ENCODE results near the gene DENND6B.
A peak's percentile ranks its signal among the peaks of the same experiment; 100 is the strongest.

Gene DENND6B

DNA sequence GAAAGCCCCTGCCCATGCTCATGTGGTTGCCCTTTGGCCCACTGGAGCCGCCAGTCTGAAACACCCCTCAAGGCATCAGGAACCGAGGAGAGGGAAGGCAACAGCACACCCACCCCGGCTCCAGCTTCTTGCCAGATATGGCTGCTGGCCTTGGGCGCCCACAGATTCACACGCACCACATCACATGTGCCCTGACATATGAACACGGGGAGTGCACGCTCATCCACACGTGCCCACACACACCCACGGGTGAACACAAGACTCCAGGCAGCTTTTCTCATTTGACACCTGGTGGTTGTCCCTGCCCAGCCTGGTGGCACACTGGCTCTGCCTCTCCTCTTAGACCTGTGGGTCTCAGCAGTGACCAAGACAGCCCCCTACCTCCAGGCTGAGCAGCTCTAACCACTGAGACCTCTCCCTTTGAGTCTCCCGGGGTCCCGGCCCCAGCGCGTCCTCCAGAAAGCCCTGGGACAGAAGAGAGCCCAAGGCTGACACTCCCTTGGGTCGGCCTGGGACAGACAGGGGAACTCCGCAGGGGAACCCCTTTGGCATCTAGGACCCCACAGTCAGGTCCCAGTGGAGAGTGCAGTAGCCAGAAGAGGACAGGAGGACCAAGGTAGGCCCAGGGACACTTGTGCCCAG is 62.6 kb downstream of the DENND6B start:
- Histone ChIP-seq H3K36me3 (ENCODE audit: control insufficient read depth, insufficient read depth, low read length) (no peaks in the 10 kb centered on the region), H3K27ac (ENCODE audit: insufficient read depth, low read depth, low read length, poor library complexity, severe bottlenecking) (no peak overlapping the region), H3K27me3 (ENCODE audit: control insufficient read depth, insufficient read depth, low read length, poor library complexity, severe bottlenecking) (peaks cover 58% of the 10 kb centered on the region), H3K4me1 (ENCODE audit: control insufficient read depth, insufficient read depth, low read length) (peaks cover 19% of the 10 kb centered on the region), H3K9me3 (ENCODE audit: control insufficient read depth, low read length) (no peaks in the 10 kb centered on the region), H3K4me3 (ENCODE audit: insufficient read depth, low read depth, low read length) (no peak overlapping the region)
- WGBS, 2 experiments: 89 to 94% methylated on average over 15 of the region's 15 CpGs

DNA sequence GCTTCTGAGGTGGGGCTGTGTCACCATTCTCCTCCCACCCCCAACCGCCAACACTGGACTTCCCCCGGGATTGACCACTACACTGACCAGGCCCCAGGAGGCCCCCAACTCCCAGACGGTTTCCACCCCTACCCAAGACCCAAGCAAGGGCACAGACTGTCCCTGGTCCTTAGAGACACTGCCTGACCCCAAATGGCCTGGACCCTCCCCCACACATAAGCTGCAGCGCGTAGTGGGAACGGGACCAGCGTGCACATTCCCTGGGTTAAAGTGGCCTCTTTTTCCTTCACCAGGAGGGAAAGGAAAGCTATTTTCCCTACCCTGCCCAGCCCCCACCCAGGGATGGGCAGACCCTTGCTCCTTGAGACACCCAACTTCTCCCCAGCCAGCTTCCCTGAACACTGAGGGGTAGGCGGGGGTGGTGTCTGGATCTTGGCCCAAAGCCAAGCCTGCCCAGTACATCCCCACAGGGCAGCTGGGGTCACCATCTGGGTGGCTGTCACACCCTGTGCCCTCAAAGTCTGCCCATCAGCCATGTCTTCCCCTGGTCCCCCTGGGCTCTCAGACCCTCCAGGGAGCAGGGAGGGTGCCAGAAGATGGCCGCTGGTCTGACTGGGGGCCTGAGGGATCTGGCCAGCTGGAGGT is 63.7 kb downstream of the DENND6B start:
- WGBS, 2 experiments: 80 to 81% methylated on average over 9 of the region's 9 CpGs
- Histone ChIP-seq H3K27ac (ENCODE audit: insufficient read depth, low read depth, low read length, poor library complexity, severe bottlenecking) (no peak overlapping the region), H3K9me3 (ENCODE audit: control insufficient read depth, low read length) (no peaks in the 10 kb centered on the region), H3K4me3 (ENCODE audit: insufficient read depth, low read depth, low read length) (no peak overlapping the region), H3K36me3 (ENCODE audit: control insufficient read depth, insufficient read depth, low read length) (no peaks in the 10 kb centered on the region), H3K27me3 (ENCODE audit: control insufficient read depth, insufficient read depth, low read length, poor library complexity, severe bottlenecking) (peaks cover 46% of the 10 kb centered on the region), H3K4me1 (ENCODE audit: control insufficient read depth, insufficient read depth, low read length) (peaks cover 19% of the 10 kb centered on the region)

DNA sequence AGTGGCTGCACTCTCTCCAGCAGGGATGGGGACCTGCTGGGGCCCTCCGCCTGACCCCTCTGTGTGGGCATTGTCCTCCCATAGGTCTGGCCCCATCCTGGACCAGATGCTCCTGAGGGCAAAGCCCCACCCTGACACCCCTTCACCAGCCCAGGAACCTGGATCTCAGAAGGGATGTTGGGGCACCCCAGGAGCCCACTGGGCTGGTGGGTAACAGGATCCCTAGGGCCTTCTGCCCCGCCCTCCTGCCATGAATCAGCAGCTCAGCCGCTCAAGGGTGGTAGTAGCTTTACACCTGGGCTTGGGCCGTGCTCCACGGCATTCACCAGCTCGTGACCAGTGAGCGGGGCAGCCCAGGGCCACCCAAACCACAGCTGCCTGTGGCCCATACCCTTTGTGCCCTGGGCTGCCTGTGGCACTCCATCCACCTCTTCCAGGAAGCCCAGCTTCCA is 64.3 kb downstream of the DENND6B start:
- WGBS, 2 experiments: 76 to 79% methylated on average over 7 of the region's 7 CpGs

DNA sequence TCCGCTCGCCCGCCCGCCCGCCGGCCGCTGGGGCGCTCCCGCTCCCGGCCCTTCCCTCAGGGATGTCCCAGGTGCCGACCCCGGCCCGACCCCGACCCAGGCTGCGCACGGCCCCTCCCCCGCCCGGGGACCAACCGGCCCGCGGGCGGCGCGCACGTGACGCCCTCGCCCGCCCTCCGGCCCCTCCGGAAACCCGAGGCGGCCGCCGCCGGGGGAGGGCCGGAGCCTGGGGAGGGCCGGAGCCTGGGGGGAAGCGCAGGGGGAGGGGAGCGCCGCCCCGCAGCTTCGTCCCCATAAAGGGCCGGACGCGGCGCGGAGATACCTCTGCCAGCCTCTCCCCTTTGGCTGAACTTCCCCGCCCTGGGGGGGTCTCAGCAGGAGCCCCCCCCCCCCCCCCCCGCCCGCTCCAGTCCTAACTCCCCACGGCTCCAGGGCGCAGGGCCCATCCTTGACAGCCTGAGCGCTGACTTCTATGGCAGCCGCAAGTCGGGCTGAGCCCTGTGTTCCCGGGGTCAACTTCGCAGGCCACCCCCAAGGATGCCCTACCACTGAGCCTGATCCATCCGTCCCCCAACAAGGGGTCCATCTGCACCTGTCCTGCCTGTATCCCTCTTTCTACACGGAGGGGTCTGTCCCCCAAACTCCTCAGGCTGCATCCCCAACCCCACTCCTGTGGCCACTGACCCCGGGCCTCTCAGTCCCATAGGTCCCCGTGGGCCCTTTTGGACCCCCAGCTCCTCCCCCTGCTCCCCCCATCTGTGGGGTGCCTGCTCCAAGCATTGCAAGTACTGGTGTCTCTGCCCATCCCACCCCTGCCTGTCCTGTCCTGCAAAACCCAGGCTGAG is 65.0 kb downstream of the DENND6B start, which contains the start of gene MAPK12:
Gene MAPK12 (minus strand): TSS at position 69 of the 845 bp plus-strand sequence. CDS start 174 bp downstream, outside the sequence.
- no peaks in the 10 kb centered on the region for H3K36me3 ChIP-seq (ENCODE audit: control insufficient read depth, insufficient read depth, low read length)
- 6% methylated on average over 61 of the region's 61 CpGs for WGBS, 2 experiments
- peak within 1 kb of the TSS; percentile 53 for H3K4me3 ChIP-seq (ENCODE audit: insufficient read depth, low read depth, low read length)
- no peak within 1 kb of the TSS for H3K27ac ChIP-seq (ENCODE audit: insufficient read depth, low read depth, low read length, poor library complexity, severe bottlenecking)
- H3K9me3 ChIP-seq (ENCODE audit: control insufficient read depth, low read length): no peaks in the 10 kb centered on the region
- H3K4me1 ChIP-seq (ENCODE audit: control insufficient read depth, insufficient read depth, low read length): peaks cover 19% of the 10 kb centered on the region
- peaks cover 34% of the 10 kb centered on the region for H3K27me3 ChIP-seq (ENCODE audit: control insufficient read depth, insufficient read depth, low read length, poor library complexity, severe bottlenecking)

More for the DNA sequence above, 64.3 kb downstream of the DENND6B start:
- Histone ChIP-seq H3K4me3 (ENCODE audit: insufficient read depth, low read depth, low read length) (no peak overlapping the region), H3K27ac (ENCODE audit: insufficient read depth, low read depth, low read length, poor library complexity, severe bottlenecking) (no peak overlapping the region), H3K4me1 (ENCODE audit: control insufficient read depth, insufficient read depth, low read length) (peaks cover 19% of the 10 kb centered on the region), H3K9me3 (ENCODE audit: control insufficient read depth, low read length) (no peaks in the 10 kb centered on the region), H3K27me3 (ENCODE audit: control insufficient read depth, insufficient read depth, low read length, poor library complexity, severe bottlenecking) (peaks cover 40% of the 10 kb centered on the region), H3K36me3 (ENCODE audit: control insufficient read depth, insufficient read depth, low read length) (no peaks in the 10 kb centered on the region)

DNA sequence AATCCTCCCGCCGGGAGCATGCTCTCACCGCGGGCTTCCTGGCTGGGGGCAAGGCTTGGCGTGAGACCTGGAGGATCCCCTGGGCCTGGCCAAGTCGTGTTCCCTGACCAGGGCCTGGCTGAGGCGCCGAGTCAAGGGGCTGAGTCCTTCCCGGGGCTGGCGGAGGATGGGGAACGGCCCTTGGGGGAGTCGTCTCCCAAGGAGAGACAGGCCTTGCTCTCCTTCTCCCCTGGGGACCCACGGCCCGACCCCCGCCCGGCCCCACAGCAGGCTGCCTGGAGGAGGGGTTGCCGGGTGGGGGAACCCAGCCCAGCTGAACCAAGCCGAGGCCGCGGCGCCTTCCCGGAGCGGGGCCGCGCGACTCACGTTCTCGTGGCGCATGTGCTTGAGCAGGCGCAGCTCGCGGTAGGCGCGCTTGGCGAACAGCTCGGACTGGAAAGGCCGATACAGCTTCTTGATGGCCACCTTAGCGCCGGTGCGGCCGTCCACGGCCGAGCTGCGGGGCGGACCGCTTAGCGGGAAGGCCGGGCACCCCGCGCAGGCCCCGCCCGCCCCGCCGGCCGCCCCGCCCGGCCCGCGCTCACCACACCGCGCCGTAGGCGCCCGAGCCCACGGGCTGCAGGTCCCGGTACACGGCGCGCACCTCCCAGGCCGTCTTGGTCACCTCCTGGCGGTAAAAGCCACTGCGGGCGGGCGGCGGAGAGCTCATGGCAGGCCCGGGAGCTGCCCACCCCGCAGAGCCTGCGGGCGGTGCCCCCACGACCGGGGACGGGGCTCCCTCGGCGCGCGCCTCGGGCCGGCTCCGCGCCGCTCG is 65.8 kb downstream of the DENND6B start:
- peaks cover 25% of the 10 kb centered on the region for H3K27me3 ChIP-seq (ENCODE audit: control insufficient read depth, insufficient read depth, low read length, poor library complexity, severe bottlenecking)
- 1% methylated on average over 92 of the region's 92 CpGs for WGBS, 2 experiments
- H3K9me3 ChIP-seq (ENCODE audit: control insufficient read depth, low read length): no peaks in the 10 kb centered on the region
- H3K4me1 ChIP-seq (ENCODE audit: control insufficient read depth, insufficient read depth, low read length): peaks cover 19% of the 10 kb centered on the region
- H3K36me3 ChIP-seq (ENCODE audit: control insufficient read depth, insufficient read depth, low read length): no peaks in the 10 kb centered on the region
- no peak overlapping the region for H3K27ac ChIP-seq (ENCODE audit: insufficient read depth, low read depth, low read length, poor library complexity, severe bottlenecking)
- peak overlapping the region; percentile 53 for H3K4me3 ChIP-seq (ENCODE audit: insufficient read depth, low read depth, low read length)

DNA sequence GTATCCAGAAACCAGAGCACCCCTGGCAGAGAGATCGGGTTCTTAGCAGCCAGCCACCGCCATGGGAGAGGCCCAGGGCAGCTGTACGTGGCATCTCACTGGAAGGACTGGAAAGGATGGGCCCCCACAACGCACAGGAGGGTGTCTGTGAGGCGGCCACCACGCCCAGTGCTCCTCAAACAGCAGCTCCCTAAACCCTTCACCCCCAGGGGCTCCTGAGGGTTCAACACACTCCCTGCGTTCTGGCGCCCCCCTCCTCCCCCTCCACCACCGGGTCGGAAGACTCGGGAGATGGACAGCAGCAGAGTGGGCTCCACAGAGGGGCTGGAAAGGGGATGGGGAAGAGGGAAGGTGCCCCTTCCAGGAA is 66.4 kb downstream of the DENND6B start:
- H3K27ac ChIP-seq (ENCODE audit: insufficient read depth, low read depth, low read length, poor library complexity, severe bottlenecking): no peak overlapping the region
- peak overlapping the region; percentile 53 for H3K4me3 ChIP-seq (ENCODE audit: insufficient read depth, low read depth, low read length)
- H3K27me3 ChIP-seq (ENCODE audit: control insufficient read depth, insufficient read depth, low read length, poor library complexity, severe bottlenecking): peaks cover 24% of the 10 kb centered on the region
- no peaks in the 10 kb centered on the region for H3K9me3 ChIP-seq (ENCODE audit: control insufficient read depth, low read length)
- H3K4me1 ChIP-seq (ENCODE audit: control insufficient read depth, insufficient read depth, low read length): peaks cover 19% of the 10 kb centered on the region
- no peaks in the 10 kb centered on the region for H3K36me3 ChIP-seq (ENCODE audit: control insufficient read depth, insufficient read depth, low read length)
- 35 to 37% methylated on average over 11 of the region's 11 CpGs for WGBS, 2 experiments

DNA sequence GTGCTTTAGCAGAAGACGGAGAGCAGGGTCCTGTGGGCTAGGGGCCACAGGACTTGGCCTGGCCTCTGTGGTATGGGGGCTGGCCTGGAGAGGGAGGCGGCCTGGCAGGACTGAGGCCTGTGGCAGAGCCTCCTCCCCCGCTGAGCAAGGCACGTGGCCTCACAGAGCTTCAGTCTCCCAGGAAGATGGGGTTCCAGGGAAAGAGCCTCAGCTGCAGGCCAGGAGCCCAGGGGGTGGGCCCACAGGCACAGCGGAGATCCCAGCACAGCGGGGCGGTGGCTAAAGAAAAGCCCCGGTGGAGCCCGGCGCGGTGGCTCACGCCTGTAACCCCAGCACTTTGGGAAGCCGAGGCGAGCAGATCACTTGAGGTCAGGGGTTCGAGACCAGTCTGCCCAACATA is 67.5 kb downstream of the DENND6B start:
- Histone ChIP-seq H3K36me3 (ENCODE audit: control insufficient read depth, insufficient read depth, low read length) (no peaks in the 10 kb centered on the region), H3K9me3 (ENCODE audit: control insufficient read depth, low read length) (no peaks in the 10 kb centered on the region), H3K27me3 (ENCODE audit: control insufficient read depth, insufficient read depth, low read length, poor library complexity, severe bottlenecking) (peaks cover 21% of the 10 kb centered on the region), H3K27ac (ENCODE audit: insufficient read depth, low read depth, low read length, poor library complexity, severe bottlenecking) (no peak overlapping the region), H3K4me1 (ENCODE audit: control insufficient read depth, insufficient read depth, low read length) (peaks cover 19% of the 10 kb centered on the region), H3K4me3 (ENCODE audit: insufficient read depth, low read depth, low read length) (no peak overlapping the region)
- 85 to 88% methylated on average over 15 of the region's 15 CpGs for WGBS, 2 experiments
